HG03139 (cell line): ENCODE data around the gene AZU1.
"Not testable (repeated sequence)": the region's sequence is repeated elsewhere in the genome, so short reads cannot be mapped to it uniquely, and the experiment has no call there.

Source experiments
- ATAC-seq: cut with Tn5 transposase; IDR thresholded peaks from one replicate; pipeline ENCODE4 v1.9.1; 2021; ENCODE audit not compliant: unreplicated experiment

Gene AZU1

GRCh38 chr19:824885-825284 lies 2.8 kb upstream of the AZU1 start:
- no peak for ATAC-seq

- ATAC-seq, result no peak
Observed at GRCh38 chr19:825897-826644, 1.6 kb upstream of the AZU1 start.

- no peak for ATAC-seq
Observed at GRCh38 chr19:827314-827709, 325 bp upstream of the AZU1 start.

GRCh38 chr19:829129-829758 lies 1.6 kb downstream of the AZU1 start:
- no peak for ATAC-seq

- no peak for ATAC-seq
Observed at GRCh38 chr19:831407-832369, 4.1 kb downstream of the AZU1 start.

GRCh38 chr19:834216-834615 lies 6.6 kb downstream of the AZU1 start:
- no peak for ATAC-seq

GRCh38 chr19:835210-835810 lies 7.7 kb downstream of the AZU1 start:
- no peak for ATAC-seq

- ATAC-seq, result no peak
Observed at GRCh38 chr19:840519-841206, 13.0 kb downstream of the AZU1 start, which contains the start of gene PRTN3. TSS of gene PRTN3 (plus strand) at chr19:840999. CDS start at chr19:841009, 10 bp downstream.

- not testable (repeated sequence) for ATAC-seq
Observed at GRCh38 chr19:842802-843179, 15.2 kb downstream of the AZU1 start.

GRCh38 chr19:843180-843835 lies 15.7 kb downstream of the AZU1 start:
- ATAC-seq, result no peak

GRCh38 chr19:843836-844545 lies 16.4 kb downstream of the AZU1 start:
- ATAC-seq, result no peak

GRCh38 chr19:844546-844971 lies 16.9 kb downstream of the AZU1 start:
- no peak for ATAC-seq

- no peak for ATAC-seq
Observed at GRCh38 chr19:845707-846521, 18.3 kb downstream of the AZU1 start.

GRCh38 chr19:848386-848921 lies 20.8 kb downstream of the AZU1 start:
- no peak for ATAC-seq

- not testable (repeated sequence) for ATAC-seq
Observed at GRCh38 chr19:849195-849594, 21.6 kb downstream of the AZU1 start.

GRCh38 chr19:850221-850978 lies 22.8 kb downstream of the AZU1 start:
- ATAC-seq, result no peak

- no peak for ATAC-seq
Observed at GRCh38 chr19:850979-851335, 23.3 kb downstream of the AZU1 start.
